H1 (cell line): ENCODE measurements around the gene DLG1. TPM values are rescaled to one million over a fixed set of nuclear protein-coding genes. Genes with fewer than 3 reads are reported as not detected.

Source experiments
- CTCF ChIA-PET: fragments of 300-600 bp; sonication (Branson Sonifier 250); formaldehyde crosslinking; loops from one replicate; lab custom pipeline; 2021; ENCODE audit not compliant: partially characterized antibody; lab: Charles Lee
- POLR2A ChIA-PET: fragments of 300-600 bp; sonication (Branson Sonifier 250); formaldehyde crosslinking; loops from one replicate; lab custom pipeline; 2021; ENCODE audit warnings: inconsistent platforms; ENCODE audit not compliant: partially characterized antibody; lab: Charles Lee
- DNase-seq, 2 experiments: peaks; one replicate each; pipeline versions ENCODE4 v3.0.0 to v3.0.0-alpha.2; 2010 to 2022; ENCODE audit warnings: low spot score in 2 of 2, low read depth in 1 of 2, mixed read lengths in 1 of 2
- FAIRE-seq: peaks from 2 replicates; lab custom pipeline; 2011; peaks lifted over from hg19 to GRCh38; lab: Jason Lieb, UNC
- H2AFZ ChIP-seq: 2 replicates; pipeline ENCODE4 v1.8.1; 2012; ENCODE audit warnings: low read length, inconsistent platforms
- H2AK5ac ChIP-seq: 2 replicates; pipeline ENCODE4 v1.6.1; 2013; ENCODE audit warnings: low read depth, low read length
- H2BK120ac ChIP-seq: replicated peaks from 2 replicates; pipeline ENCODE3; 2013; ENCODE audit warnings: low read depth, low read length, inconsistent platforms
- H2BK12ac ChIP-seq: 2 replicates; pipeline ENCODE4 v1.6.1; 2013; ENCODE audit warnings: low read depth, low read length
- H2BK15ac ChIP-seq: 2 replicates; pipeline ENCODE4 v1.6.1; 2013; ENCODE audit warnings: low read length
- H2BK20ac ChIP-seq: 2 replicates; pipeline ENCODE4 v1.6.1; 2013; ENCODE audit warnings: low read length
- H2BK5ac ChIP-seq: 2 replicates; pipeline ENCODE4 v1.6.1; 2013; ENCODE audit warnings: low read depth, low read length
- H3K14ac ChIP-seq: 2 replicates; pipeline ENCODE4 v1.6.1; 2013; ENCODE audit warnings: inconsistent platforms; ENCODE audit not compliant: insufficient read length
- H3K18ac ChIP-seq: 2 replicates; pipeline ENCODE4 v1.6.1; 2013; ENCODE audit warnings: low read length; ENCODE audit errors: extremely low read depth
- H3K23ac ChIP-seq: 2 replicates; pipeline ENCODE4 v1.6.1; 2013; ENCODE audit warnings: inconsistent platforms; ENCODE audit not compliant: insufficient read length
- H3K23me2 ChIP-seq: 2 replicates; pipeline ENCODE4 v1.6.1; 2013; ENCODE audit warnings: low read depth, low read length
- H3K27ac ChIP-seq: 2 replicates; pipeline ENCODE4 v1.6.1; 2011; ENCODE audit warnings: low read depth, low read length, inconsistent platforms
- H3K27me3 ChIP-seq, 4 experiments: replicated peaks in 1 of 4; 1 replicate in 1 of 4; 2 replicates in 3 of 4; pipeline versions ENCODE4 v1.6.1 to v1.8.1; 2011 to 2013; ENCODE audit warnings: low read length in 3 of 4, mild to moderate bottlenecking in 3 of 4, inconsistent platforms in 2 of 4, mixed read lengths in 2 of 4, moderate library complexity in 1 of 4; ENCODE audit not compliant: control insufficient read depth in 3 of 4, insufficient read depth in 3 of 4; ENCODE audit errors: extremely low read depth in 1 of 4
- H3K36me3 ChIP-seq, 4 experiments: 2 replicates each; pipeline versions ENCODE4 v1.6.1 to v1.8.1; 2011 to 2013; ENCODE audit warnings: mild to moderate bottlenecking in 4 of 4, low read length in 3 of 4, moderate library complexity in 2 of 4, control low read depth in 1 of 4, inconsistent platforms in 1 of 4; ENCODE audit not compliant: insufficient read depth in 4 of 4, control insufficient read depth in 2 of 4
- H3K4ac ChIP-seq: replicated peaks from 2 replicates; pipeline ENCODE3; 2013; ENCODE audit warnings: low read length, low read depth, mixed read lengths, inconsistent platforms; ENCODE audit not compliant: insufficient read length
- H3K4me1 ChIP-seq, 4 experiments: replicated peaks in 1 of 4; 1 replicate in 1 of 4; 2 replicates in 3 of 4; pipeline versions ENCODE4 v1.6.1 to v1.8.1; 2011 to 2013; ENCODE audit warnings: low read length in 3 of 4, inconsistent platforms in 2 of 4, mixed read lengths in 1 of 4; ENCODE audit not compliant: insufficient read depth in 4 of 4, control insufficient read depth in 3 of 4
- H3K4me2 ChIP-seq, 2 experiments: 2 replicates each; pipeline versions ENCODE4 v1.6.1 to v1.8.1; 2011 to 2013; ENCODE audit warnings: low read depth in 2 of 2, low read length in 2 of 2, control low read depth in 1 of 2, inconsistent platforms in 1 of 2, mild to moderate bottlenecking in 1 of 2; ENCODE audit not compliant: insufficient read depth in 1 of 2
- H3K4me3 ChIP-seq, 4 experiments: fragments of 200-600, 300-600 bp in 1 of 4; sonication (generic), shearing (Covaris generic), sonication (Bioruptor Twin) in 1 of 4; 2 replicates each; pipeline versions ENCODE4 v1.5.1 to v1.8.1; 2011 to 2016; ENCODE audit warnings: low read length in 4 of 4, low read depth in 3 of 4, control low read depth in 2 of 4, inconsistent platforms in 2 of 4, mild to moderate bottlenecking in 2 of 4, mixed read lengths in 1 of 4, moderate library complexity in 1 of 4; ENCODE audit not compliant: insufficient read depth in 2 of 4; ENCODE audit errors: extremely low read depth in 1 of 4
- H3K56ac ChIP-seq: replicated peaks from 2 replicates; pipeline ENCODE3; 2013; ENCODE audit warnings: low read depth, mild to moderate bottlenecking, mixed read lengths, low read length, inconsistent platforms; ENCODE audit not compliant: insufficient read length
- H3K79me1 ChIP-seq: 2 replicates; pipeline ENCODE4 v1.6.1; 2013; ENCODE audit warnings: low read depth, low read length, control low read depth
- H3K79me2 ChIP-seq, 2 experiments: 2 replicates each; pipeline versions ENCODE4 v1.6.1 to v1.8.1; 2012 to 2013; ENCODE audit warnings: low read length in 2 of 2, mild to moderate bottlenecking in 2 of 2, inconsistent platforms in 1 of 2; ENCODE audit not compliant: insufficient read depth in 2 of 2, control insufficient read depth in 1 of 2
- H3K9ac ChIP-seq, 4 experiments: replicated peaks in 1 of 4; 1 replicate in 1 of 4; 2 replicates in 3 of 4; pipeline versions ENCODE4 v1.6.1 to v1.8.1; 2011 to 2013; ENCODE audit warnings: low read depth in 3 of 4, low read length in 3 of 4, control low read depth in 2 of 4, mild to moderate bottlenecking in 2 of 4, moderate library complexity in 2 of 4, inconsistent platforms in 1 of 4; ENCODE audit errors: extremely low read depth in 1 of 4
- H3K9me3 ChIP-seq, 2 experiments: 2 replicates each; pipeline versions ENCODE4 v1.6.1 to v1.8.1; 2012 to 2013; ENCODE audit warnings: mild to moderate bottlenecking in 2 of 2, moderate library complexity in 2 of 2, control low read depth in 1 of 2, inconsistent platforms in 1 of 2, low read depth in 1 of 2, low read length in 1 of 2, mixed read lengths in 1 of 2; ENCODE audit not compliant: insufficient read depth in 2 of 2
- H4K20me1 ChIP-seq, 2 experiments: replicated peaks in 1 of 2; 2 replicates each; pipeline versions ENCODE3 to v1.8.1; 2011 to 2013; ENCODE audit warnings: inconsistent platforms in 2 of 2, low read length in 2 of 2, mild to moderate bottlenecking in 1 of 2; ENCODE audit not compliant: insufficient read depth in 2 of 2, control insufficient read depth in 1 of 2
- H4K5ac ChIP-seq: 2 replicates; pipeline ENCODE4 v1.6.1; 2013; ENCODE audit warnings: low read length, low read depth, mixed read lengths, inconsistent platforms; ENCODE audit not compliant: insufficient read length
- H4K8ac ChIP-seq: 2 replicates; pipeline ENCODE4 v1.8.0; 2013; ENCODE audit warnings: mild to moderate bottlenecking, moderate library complexity, low read length, inconsistent platforms; ENCODE audit not compliant: insufficient read depth; ENCODE audit errors: extremely low read depth
- H4K91ac ChIP-seq: replicated peaks from 2 replicates; pipeline ENCODE3; 2013; ENCODE audit warnings: low read length, mixed read lengths, inconsistent platforms; ENCODE audit not compliant: insufficient read length
- CBX8 ChIP-seq: fragments of 300-800, 300-1000 bp; sonication (generic); IDR thresholded peaks from 2 replicates; pipeline ENCODE4 v1.7.1; 2016; ENCODE audit warnings: low read depth, low read length, borderline replicate concordance
- CHD1 ChIP-seq: IDR thresholded peaks from 2 replicates; pipeline ENCODE4 v1.6.1; 2012; ENCODE audit warnings: low read depth, low read length, improper control_type of control experiment
- E2F6 ChIP-seq: IDR thresholded peaks from 2 replicates; pipeline ENCODE4 v1.6.1; 2012; ENCODE audit warnings: inconsistent platforms
- HDAC2 ChIP-seq, 2 experiments: fragments of 300-600 bp in 1 of 2; sonication (generic) in 1 of 2; IDR thresholded peaks; 2 replicates each; pipeline ENCODE4 v1.6.1; 2011 to 2012; ENCODE audit warnings: low read depth in 2 of 2, low read length in 2 of 2, mild to moderate bottlenecking in 2 of 2, moderate library complexity in 2 of 2, borderline replicate concordance in 1 of 2, inconsistent platforms in 1 of 2
- JUND ChIP-seq: IDR thresholded peaks from 2 replicates; pipeline ENCODE4 v1.6.1; 2011; ENCODE audit warnings: mild to moderate bottlenecking, improper control_type of control experiment, low read length
- KDM4A ChIP-seq: IDR thresholded peaks from one replicate; pipeline ENCODE4 v1.7.1; 2012; ENCODE audit warnings: low read depth, mild to moderate bottlenecking, moderate library complexity, low read length, inconsistent platforms; ENCODE audit not compliant: severe bottlenecking
- PHF8 ChIP-seq: fragments of 200-600 bp; sonication (generic); conservative IDR thresholded peaks from 2 replicates; pipeline ENCODE4 v1.7.1; 2012; ENCODE audit warnings: low read depth, mild to moderate bottlenecking, inconsistent platforms, low read length, moderate library complexity
- POLR2A ChIP-seq, 2 experiments: IDR thresholded peaks; 1 replicate in 1 of 2; 2 replicates in 1 of 2; pipeline ENCODE4 v1.6.1; 2011; ENCODE audit warnings: low read depth in 2 of 2, low read length in 2 of 2, mild to moderate bottlenecking in 2 of 2; ENCODE audit errors: control extremely low read depth in 1 of 2
- RBBP5 ChIP-seq: IDR thresholded peaks from 2 replicates; pipeline ENCODE4 v1.7.1; 2012; ENCODE audit warnings: low read depth, mild to moderate bottlenecking, inconsistent platforms, low read length, moderate library complexity, borderline replicate concordance
- RXRA ChIP-seq: IDR thresholded peaks from 2 replicates; pipeline ENCODE4 v1.6.1; 2011; ENCODE audit warnings: low read depth, mild to moderate bottlenecking, low read length, moderate library complexity; ENCODE audit not compliant: insufficient read depth
- SP2 ChIP-seq: IDR thresholded peaks from 2 replicates; pipeline ENCODE4 v1.6.1; 2012; ENCODE audit warnings: mild to moderate bottlenecking, low read length, inconsistent platforms
- SRF ChIP-seq: IDR thresholded peaks from 2 replicates; pipeline ENCODE4 v1.6.1; 2011; ENCODE audit warnings: mild to moderate bottlenecking, low read depth, low read length, moderate library complexity
- TAF7 ChIP-seq: optimal IDR thresholded peaks from 2 replicates; pipeline ENCODE3; 2011; ENCODE audit warnings: low read depth, mild to moderate bottlenecking, inconsistent platforms, low read length, moderate library complexity, borderline replicate concordance
- ZNF274 ChIP-seq: IDR thresholded peaks from 2 replicates; pipeline ENCODE4 v1.7.0; 2012; ENCODE audit warnings: low read length, borderline replicate concordance; ENCODE audit errors: extremely low read depth
- WGBS, 2 experiments: shearing (Covaris generic) in 1 of 2; methylation state at CpG; one replicate each; pipeline versions ENCODE4 v1.1.6 to v1.1.7; 2013 to 2015; ENCODE audit warnings: low lambda C conversion rate in 2 of 2, mixed read lengths in 2 of 2, inconsistent platforms in 1 of 2, low coverage in 1 of 2, missing lambda C conversion rate in 1 of 2; ENCODE audit not compliant: insufficient replicate concordance in 2 of 2, insufficient coverage in 1 of 2, insufficient read length in 1 of 2; ENCODE audit errors: extremely low coverage in 1 of 2, missing lambda C conversion rate in 1 of 2; 5-methylcytosine and 5-hydroxymethylcytosine counted together
- polyA plus RNA-seq, 7 experiments: library from polyadenylated mRNA; depleted of rRNA in 3 of 7; stranded (reverse) in 5 of 7; unstranded in 2 of 7; fragments of >200 nt in 5 of 7; fragments of 200-250 nt in 2 of 7; gene quantifications; 1 replicate in 5 of 7; 2 replicates in 1 of 7; 4 replicates in 1 of 7; pipeline versions ENCODE4 v1.2.1 to v1.2.3, GENCODE V29; 2011 to 2013; ENCODE audit warnings: missing spikeins in 2 of 7, mixed read lengths in 2 of 7
- total RNA-seq: library from RNA; stranded (reverse); fragmentation: NEBNext Ultra II Directional; extraction: Animal tissue kit (Norgen Biotek cat#: 25700); gene quantifications from 2 replicates; pipeline ENCODE4 v1.2.1, GENCODE V29; 2021

Gene DLG1
- total and polyA plus RNA-seq, 2 of the 8 experiments (the other 6 are each of a cell fraction or from before 2014, with no cell fraction given), result 13.4 to 78.8 TPM

- no peak overlapping the region for H2BK5ac ChIP-seq
- H3K9ac ChIP-seq, result no peak overlapping the region
- no peak overlapping the region for H3K4me3 ChIP-seq
- no peak overlapping the region for H2AK5ac ChIP-seq
- H3K4me1 ChIP-seq, result peaks cover 0 to 16% (median 11%) of the 10 kb centered on the region in 4 experiments; a peak in 5 of 7 replicates
- H3K4ac ChIP-seq, result no peak overlapping the region
- no peaks in the 10 kb centered on the region for H3K79me2 ChIP-seq
- H3K14ac ChIP-seq, result no peak overlapping the region
- H2AFZ ChIP-seq, result no peak overlapping the region
- no peak overlapping the region for H3K23ac ChIP-seq
- POLR2A ChIA-PET, result interaction anchor here (1.2 kb wide), 1 partner anchor 13 kb away, joined by 5 read pairs; no protein-coding TSS in a partner anchor
- H3K27ac ChIP-seq, result no peak overlapping the region
- no peaks in the 10 kb centered on the region for H3K36me3 ChIP-seq
- no peaks in the 10 kb centered on the region for H3K9me3 ChIP-seq
- H4K5ac ChIP-seq, result no peak overlapping the region
- H2BK20ac ChIP-seq, result no peak overlapping the region
- H2BK15ac ChIP-seq, result no peak overlapping the region
- no peak overlapping the region for H3K56ac ChIP-seq
- 91% methylated on average over 13 of the region's 13 CpGs; no CpG with 5 or more reads in 1 of the 2 experiments for WGBS, 2 experiments
- no peak overlapping the region for H3K4me2 ChIP-seq
- DNase-seq (no peak), FAIRE-seq (no peak)
- CTCF ChIA-PET, result interaction anchor here (0.6 to 19.7 kb wide), 3 partner anchors 5 to 17 kb away, joined by 3 to 245 read pairs (median 245); partner anchors contain the start of gene MELTF
- H3K27me3 ChIP-seq, result no peaks in the 10 kb centered on the region
- no peak overlapping the region for H4K8ac ChIP-seq
- no peaks in the 10 kb centered on the region for H3K79me1 ChIP-seq
- H3K18ac ChIP-seq, result no peak overlapping the region
- no peak overlapping the region for H2BK120ac ChIP-seq
- no peaks in the 10 kb centered on the region for H4K20me1 ChIP-seq
- no peak overlapping the region for H2BK12ac ChIP-seq
- H4K91ac ChIP-seq, result no peak overlapping the region
- no peaks in the 10 kb centered on the region for H3K23me2 ChIP-seq
- TF ChIP-seq SP2 (no peak), E2F6 (no peak), RXRA (no peak), KDM4A (no peak), POLR2A (IDR thresholded peaks at IDR 0.05; ENCODE audit: control extremely low read depth in 1 of 2, low read depth in 2 of 2, low read length in 2 of 2) (no peak), ZNF274 (no peak), TAF7 (no peak), HDAC2 (IDR thresholded peaks at IDR 0.05; ENCODE audit: borderline replicate concordance in 1 of 2, low read depth in 2 of 2, low read length in 2 of 2) (no peak), PHF8 (no peak), CBX8 (no peak), SRF (no peak), RBBP5 (no peak), CHD1 (no peak), JUND (no peak)
These were observed 278.9 kb downstream of the DLG1 start for GRCh38 chr3:197019535-197019934.
